Loucy (cell line): ENCODE data around the gene RTRAF.

Source experiments
- H2AFZ ChIP-seq: fragments of 200-600 bp; sonication (generic); 2 replicates; pipeline ENCODE4 v1.6.0; 2016; ENCODE audit warnings: antibody characterized with exemption, mild to moderate bottlenecking, low read length, moderate library complexity
- H3F3A ChIP-seq: fragments of 200-600 bp; 2 replicates; pipeline ENCODE4 v1.6.0; 2016; ENCODE audit warnings: antibody characterized with exemption, low read depth, mild to moderate bottlenecking
- H3K27me3 ChIP-seq: fragments of 200-600 bp; sonication (generic); 2 replicates; pipeline ENCODE4 v1.6.1; 2014; ENCODE audit warnings: low read length, mild to moderate bottlenecking; ENCODE audit not compliant: insufficient read depth, poor library complexity, severe bottlenecking
- H3K36me3 ChIP-seq: fragments of 200-600 bp; sonication (generic); 2 replicates; pipeline ENCODE4 v1.6.1; 2016; ENCODE audit warnings: low read length; ENCODE audit not compliant: insufficient read depth
- H3K4me1 ChIP-seq: fragments of 200-600 bp; sonication (generic); 2 replicates; pipeline ENCODE4 v1.5.1; 2014; ENCODE audit warnings: low read length, mild to moderate bottlenecking; ENCODE audit not compliant: insufficient read depth, poor library complexity, severe bottlenecking
- H3K4me2 ChIP-seq: fragments of 200-600 bp; sonication (generic); 2 replicates; pipeline ENCODE4 v1.6.0; 2014; ENCODE audit warnings: antibody characterized with exemption, low read length, low read depth, mild to moderate bottlenecking; ENCODE audit not compliant: poor library complexity, severe bottlenecking
- H3K4me3 ChIP-seq: fragments of 200-600 bp; sonication (generic); 2 replicates; pipeline ENCODE4 v1.5.1; 2014; ENCODE audit warnings: low read length, mild to moderate bottlenecking, mixed read lengths; ENCODE audit not compliant: poor library complexity, severe bottlenecking
- H3K79me2 ChIP-seq: fragments of 200-600 bp; sonication (generic); 2 replicates; pipeline ENCODE4 v1.6.1; 2014; ENCODE audit warnings: low read length; ENCODE audit not compliant: insufficient read depth
- H3K9ac ChIP-seq: fragments of 200-600 bp; sonication (generic); 2 replicates; pipeline ENCODE4 v1.6.0; 2014; ENCODE audit warnings: mild to moderate bottlenecking, low read depth, low read length, moderate library complexity; ENCODE audit not compliant: poor library complexity, severe bottlenecking
- H3K9me2 ChIP-seq: fragments of 200-600 bp; sonication (generic); replicated peaks from 2 replicates; pipeline ENCODE4 v1.6.1; 2016; ENCODE audit warnings: low read depth, low read length, mixed read lengths
- H3K9me3 ChIP-seq: fragments of 200-600 bp; sonication (generic); 2 replicates; pipeline ENCODE4 v1.6.1; 2014; ENCODE audit warnings: mild to moderate bottlenecking, antibody characterized with exemption, low read length, low read depth; ENCODE audit not compliant: insufficient read depth
- H4K20me1 ChIP-seq: fragments of 200-600 bp; sonication (generic); 2 replicates; pipeline ENCODE4 v1.6.0; 2014; ENCODE audit warnings: antibody characterized with exemption, low read length, mild to moderate bottlenecking; ENCODE audit not compliant: insufficient read depth, poor library complexity, severe bottlenecking
- CTCF ChIP-seq: fragments of 200-600 bp; sonication (generic); conservative IDR thresholded peaks from 2 replicates; pipeline ENCODE4 v1.5.1; 2014; ENCODE audit warnings: mild to moderate bottlenecking, antibody characterized with exemption, low read length
- EZH2phosphoT487 ChIP-seq: fragments of 200-600 bp; IDR thresholded peaks from 2 replicates; pipeline ENCODE4 v1.6.1; 2018; ENCODE audit warnings: antibody characterized with exemption, mild to moderate bottlenecking, moderate library complexity, borderline replicate concordance

RTRAF gene

DNA sequence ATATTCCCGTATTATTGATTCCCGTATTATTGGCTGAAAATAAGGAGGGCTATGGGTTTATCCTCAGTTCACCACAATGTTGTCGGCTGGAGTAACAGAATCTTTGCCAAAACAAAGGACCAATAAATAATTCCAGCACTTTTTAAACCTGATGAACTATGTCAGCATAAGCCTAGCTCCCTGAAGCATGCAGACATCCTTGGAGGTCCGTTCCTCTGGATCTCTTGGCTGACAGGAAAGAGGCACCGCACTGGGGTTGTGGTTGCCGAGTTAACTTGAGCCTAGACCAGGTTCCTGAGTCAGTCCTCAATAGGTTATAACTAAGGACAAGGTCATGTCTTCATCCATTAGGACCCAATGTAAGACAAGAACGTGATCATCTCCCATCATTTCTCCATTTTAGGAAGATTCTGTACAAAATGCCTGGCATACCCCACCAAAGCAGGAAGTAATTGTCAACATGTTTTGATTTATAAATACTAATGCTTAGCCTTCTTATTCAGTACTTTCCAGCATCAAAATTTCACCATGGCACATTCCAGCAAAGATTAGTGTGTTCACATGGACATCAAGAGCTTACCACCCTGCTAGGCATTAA is 43.0 kb downstream of the RTRAF start:
- TF ChIP-seq CTCF (no peak), EZH2phosphoT487 (no peak)
- no peaks in the 10 kb centered on the region; the same call in 1 of the 2 replicates for H3K36me3 ChIP-seq

DNA sequence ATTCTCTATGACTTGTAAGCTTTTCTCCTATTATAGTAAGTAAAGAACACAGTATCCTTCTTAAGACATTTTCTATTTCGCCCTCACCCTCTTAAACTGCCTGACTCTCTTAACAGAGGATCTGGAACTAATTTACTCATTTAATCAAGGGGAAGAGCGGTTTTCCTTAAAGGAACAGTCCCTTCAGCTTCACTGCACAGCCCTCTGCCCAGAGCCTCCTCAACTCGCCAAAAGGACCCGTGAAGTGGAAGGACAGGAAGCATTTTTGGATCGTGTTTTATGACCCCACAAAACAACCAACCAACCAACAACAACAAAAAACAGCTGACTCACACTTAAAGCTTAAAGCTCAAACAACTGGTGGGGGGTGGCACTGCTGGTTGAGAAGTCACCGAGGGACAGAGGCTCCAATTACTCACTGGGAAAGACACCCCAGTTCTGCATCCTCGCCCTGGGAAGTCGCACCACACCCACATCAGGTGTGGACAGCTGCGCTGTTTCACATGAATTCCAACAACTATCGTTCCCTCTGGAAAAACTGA is 43.8 kb downstream of the RTRAF start:
- Histone ChIP-seq H3K79me2 (no peaks in the 10 kb centered on the region), H3K27me3 (no peaks in the 10 kb centered on the region), H3K9me2 (no peaks in the 10 kb centered on the region), H3K36me3 (no peaks in the 10 kb centered on the region; the same call in 1 of the 2 replicates), H3K9ac (no peak overlapping the region), H3K9me3 (no peaks in the 10 kb centered on the region), H3K4me3 (no peak overlapping the region), H4K20me1 (no peaks in the 10 kb centered on the region), H3K4me2 (no peak overlapping the region), H3K4me1 (peaks cover 5% of the 10 kb centered on the region), H2AFZ (no peak overlapping the region), H3F3A (no peaks in the 10 kb centered on the region)
- TF ChIP-seq CTCF (no peak), EZH2phosphoT487 (no peak)

More for the DNA sequence above, 43.0 kb downstream of the RTRAF start:
- Histone ChIP-seq H3K4me2 (no peak overlapping the region), H3K9ac (no peak overlapping the region), H3F3A (no peaks in the 10 kb centered on the region), H3K27me3 (no peaks in the 10 kb centered on the region), H2AFZ (no peak overlapping the region), H3K4me3 (no peak overlapping the region), H3K9me2 (no peaks in the 10 kb centered on the region), H3K79me2 (no peaks in the 10 kb centered on the region), H3K4me1 (peaks cover 5% of the 10 kb centered on the region), H3K9me3 (no peaks in the 10 kb centered on the region), H4K20me1 (no peaks in the 10 kb centered on the region)

GRCh38 chr14:52039124-52039815 is 49.9 kb downstream of the RTRAF start:
- no peaks in the 10 kb centered on the region for H3K4me1 ChIP-seq
- H2AFZ ChIP-seq = no peak overlapping the region
- no peaks in the 10 kb centered on the region for H3K27me3 ChIP-seq
- no peak overlapping the region for H3K4me3 ChIP-seq
- no peaks in the 10 kb centered on the region for H3F3A ChIP-seq
- H3K9me3 ChIP-seq = no peaks in the 10 kb centered on the region
- no peak overlapping the region for H3K4me2 ChIP-seq
- no peaks in the 10 kb centered on the region; the same call in 1 of the 2 replicates for H3K36me3 ChIP-seq
- no peak for TF ChIP-seq EZH2phosphoT487
- TF ChIP-seq CTCF = no peak
- no peaks in the 10 kb centered on the region for H4K20me1 ChIP-seq
- no peaks in the 10 kb centered on the region for H3K9me2 ChIP-seq
- H3K79me2 ChIP-seq = no peaks in the 10 kb centered on the region
- no peak overlapping the region for H3K9ac ChIP-seq
